ENCODE measurements around the gene COL13A1.

GRCh38 chr10:69914398-69915214 is 112.9 kb downstream of the COL13A1 start:
- no peak for TF ChIP-seq POLR2A (IDR thresholded peaks at IDR 0.05)
- peak; percentile 90 to 96 (median 95) for TF ChIP-seq CTCF (IDR thresholded peaks at IDR 0.05 in 4 of 5, conservative IDR thresholded peaks at IDR 0.05 in 1 of 5)
